ENCODE measurements around the gene YIPF1.
"Not testable (repeated sequence)": the region's sequence is repeated elsewhere in the genome, so short reads cannot be mapped to it uniquely, and the experiment has no call there.

The YIPF1 gene

GRCh38 chr1:53837924-53838653 is 51.5 kb downstream of the YIPF1 start, which contains the start of gene NDC1:
NDC1 (minus strand) TSS chr1:53838296; CDS start chr1:53838261, 35 bp downstream.
- DNase-seq (ENCODE audit: low spot score): peak; percentile 95

DNA sequence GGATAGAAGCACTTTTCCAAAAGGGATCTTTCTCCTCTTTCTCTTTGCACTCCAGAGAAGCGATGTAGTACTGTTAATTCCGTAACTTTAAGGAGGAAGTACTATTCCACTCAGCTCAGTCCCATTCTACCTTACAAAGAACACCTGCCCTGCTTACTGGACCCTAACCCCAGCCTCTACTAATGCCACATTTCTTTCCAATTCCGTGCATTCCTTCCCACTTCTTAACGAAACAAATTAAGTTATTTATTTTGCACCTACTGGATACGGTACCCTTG is 52.0 kb downstream of the YIPF1 start:
- DNase-seq (ENCODE audit: low spot score): no peak

DNA sequence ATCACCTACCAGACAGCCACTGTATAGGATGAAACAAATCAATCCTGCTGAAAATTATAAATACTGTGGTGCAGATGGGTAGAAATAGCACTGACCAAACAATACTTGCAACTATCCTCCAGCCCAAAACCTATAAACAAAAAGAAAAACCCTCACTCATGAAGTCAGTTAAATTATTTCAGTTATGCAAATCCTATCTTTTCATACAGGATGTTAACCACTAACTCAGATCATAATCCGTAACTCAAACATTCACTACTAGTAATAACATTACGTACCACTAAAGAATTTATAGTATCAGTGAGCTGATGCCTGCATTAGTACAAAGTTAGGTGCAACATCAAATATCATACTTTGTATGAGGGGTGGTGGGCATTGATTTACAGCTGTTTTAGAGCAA is 54.1 kb downstream of the YIPF1 start:
- no peak for DNase-seq (ENCODE audit: low spot score)

DNA sequence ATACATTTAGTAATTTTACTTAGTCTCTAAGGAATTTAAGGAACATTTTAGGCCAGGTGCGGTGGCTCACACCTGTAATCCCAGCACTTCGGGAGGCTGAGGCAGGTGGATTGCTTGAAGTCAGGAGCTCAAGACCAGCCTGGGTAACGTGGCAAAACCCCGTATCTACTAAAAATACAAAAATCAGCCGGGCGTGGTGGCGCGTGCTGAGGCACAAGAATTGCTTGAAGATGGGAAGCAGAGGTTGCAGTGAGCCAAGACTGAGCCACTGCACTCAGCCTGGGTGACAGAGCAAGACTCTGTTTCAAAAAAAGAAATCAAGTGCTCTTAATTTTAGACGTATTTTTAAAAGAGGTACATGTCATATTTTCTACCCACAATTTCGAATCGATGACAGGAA is 54.8 kb downstream of the YIPF1 start:
- DNase-seq (ENCODE audit: low spot score): no peak

DNA sequence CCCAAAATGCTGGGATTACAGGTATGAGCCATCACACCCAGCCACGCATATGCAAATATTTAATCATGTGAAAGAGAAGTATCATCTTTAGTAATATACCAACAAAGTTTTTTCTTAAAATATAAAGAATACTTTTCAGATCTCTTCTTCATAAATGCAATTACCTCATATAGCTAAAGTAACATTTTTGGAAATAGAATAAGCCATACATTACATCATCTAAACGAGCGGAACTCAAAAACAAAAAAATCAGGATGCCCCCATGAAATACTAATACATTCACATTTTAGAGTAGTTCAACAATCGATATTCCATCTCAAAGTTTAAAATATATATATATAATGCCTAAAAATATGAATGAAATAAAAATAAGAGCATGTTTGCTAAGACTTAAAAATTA is 56.2 kb downstream of the YIPF1 start:
- DNase-seq (ENCODE audit: low spot score): no peak

DNA sequence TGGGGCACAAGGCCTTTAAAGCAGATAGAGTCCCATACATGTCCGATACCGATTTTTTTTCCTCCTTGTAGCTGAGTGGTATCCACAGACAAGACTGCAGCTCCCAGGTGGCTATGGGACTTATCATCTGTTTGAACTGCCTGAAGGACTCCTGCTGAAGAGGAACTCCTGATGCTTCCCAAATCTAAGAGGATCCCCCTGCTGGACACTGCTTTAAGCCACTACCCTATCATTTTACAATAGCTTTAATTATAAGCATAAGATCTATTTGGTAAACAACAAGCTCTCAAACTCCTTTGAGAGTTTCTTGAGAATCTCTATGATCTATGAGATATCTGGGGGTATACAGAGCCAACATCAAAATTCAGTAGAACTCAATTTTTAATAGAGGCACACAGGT is 63.2 kb downstream of the YIPF1 start:
- DNase-seq (ENCODE audit: low spot score): no peak

GRCh38 chr1:53825306-53825705 is 64.3 kb downstream of the YIPF1 start:
- no peak for DNase-seq (ENCODE audit: low spot score)

DNA sequence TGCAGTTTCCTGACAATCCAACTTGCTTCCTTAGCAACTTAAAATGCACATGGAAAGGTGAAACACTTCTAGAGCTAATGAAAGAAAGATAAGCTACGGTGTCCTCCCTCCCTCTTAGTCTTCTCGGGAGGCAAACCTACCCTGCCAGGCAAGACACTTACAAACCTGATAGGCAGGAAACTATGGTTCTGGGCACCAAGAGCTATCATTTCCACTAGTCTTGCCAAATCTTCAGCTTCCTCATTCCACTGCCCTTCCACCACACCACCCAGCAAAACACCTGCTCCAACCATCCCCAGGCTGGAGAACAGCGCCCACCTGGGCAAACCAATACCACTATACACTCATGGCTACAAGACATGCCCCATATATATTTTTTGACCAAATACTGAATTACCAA is 66.7 kb downstream of the YIPF1 start:
- no peak for DNase-seq (ENCODE audit: low spot score)

DNA sequence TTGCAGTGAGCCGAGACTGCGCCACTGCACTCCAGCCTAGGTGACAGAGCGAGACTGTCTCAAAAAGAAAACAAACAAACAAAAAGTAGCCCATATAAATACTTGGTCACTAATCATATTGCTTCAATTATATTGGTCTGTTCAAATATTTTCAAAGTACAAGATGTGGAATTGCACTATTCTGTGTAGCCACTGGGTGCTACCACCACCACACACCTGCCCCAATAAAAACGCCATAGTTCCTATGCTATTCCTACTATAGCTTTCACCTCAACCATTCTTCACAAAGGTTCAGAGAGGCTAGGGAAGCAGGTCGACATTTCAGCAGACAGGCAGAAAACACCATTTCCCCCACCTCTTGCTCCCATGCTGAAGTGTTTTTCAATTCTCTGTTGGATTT is 68.2 kb downstream of the YIPF1 start:
- no peak for DNase-seq (ENCODE audit: low spot score)

GRCh38 chr1:53819387-53819786 is 70.2 kb downstream of the YIPF1 start:
- no peak for DNase-seq (ENCODE audit: low spot score)

GRCh38 chr1:53816584-53816983 is 73.0 kb downstream of the YIPF1 start:
- not testable (repeated sequence) for DNase-seq (ENCODE audit: low spot score)

DNA sequence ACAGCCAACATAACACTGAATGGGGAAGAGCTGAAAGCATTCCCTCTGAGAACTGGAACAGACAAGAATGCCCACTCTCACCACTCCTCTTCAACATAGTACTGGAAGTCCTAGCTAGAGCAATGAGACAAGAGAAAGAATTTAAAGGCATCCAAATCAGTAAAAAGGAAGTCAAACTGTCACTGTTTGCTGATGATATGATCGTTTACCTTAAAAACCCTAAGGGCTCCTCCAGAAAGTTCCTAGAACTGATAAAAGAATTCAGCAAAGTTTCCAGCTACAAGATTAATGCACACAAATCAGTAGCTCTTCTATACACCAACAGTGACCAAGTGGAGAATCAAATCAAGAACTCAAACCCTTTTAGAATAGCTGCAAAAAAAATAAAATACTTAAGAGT is 74.1 kb downstream of the YIPF1 start:
- DNase-seq (ENCODE audit: low spot score): not testable (repeated sequence)

DNA sequence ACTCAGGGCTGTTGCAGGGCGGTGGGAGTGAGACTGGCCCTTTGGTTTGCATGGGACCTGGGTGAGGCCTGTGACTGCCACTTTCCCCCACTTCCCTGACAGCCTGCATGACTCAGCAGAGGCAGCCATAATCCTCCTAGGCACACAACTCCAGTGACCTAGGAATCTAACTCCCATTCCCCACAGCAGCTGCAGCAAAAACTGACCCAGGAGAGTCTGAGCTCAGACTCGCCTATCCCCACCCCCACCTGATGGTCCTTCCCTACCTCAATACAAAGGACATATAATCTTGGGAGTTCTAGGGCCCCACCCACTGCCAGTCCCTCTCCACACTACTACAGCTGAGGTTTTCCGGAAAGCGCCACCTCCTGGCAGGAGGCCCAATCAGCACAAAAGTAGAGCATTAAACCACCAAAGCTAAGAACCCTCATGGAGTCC is 78.2 kb downstream of the YIPF1 start:
- peak; percentile 1 for DNase-seq (ENCODE audit: low spot score)

DNA sequence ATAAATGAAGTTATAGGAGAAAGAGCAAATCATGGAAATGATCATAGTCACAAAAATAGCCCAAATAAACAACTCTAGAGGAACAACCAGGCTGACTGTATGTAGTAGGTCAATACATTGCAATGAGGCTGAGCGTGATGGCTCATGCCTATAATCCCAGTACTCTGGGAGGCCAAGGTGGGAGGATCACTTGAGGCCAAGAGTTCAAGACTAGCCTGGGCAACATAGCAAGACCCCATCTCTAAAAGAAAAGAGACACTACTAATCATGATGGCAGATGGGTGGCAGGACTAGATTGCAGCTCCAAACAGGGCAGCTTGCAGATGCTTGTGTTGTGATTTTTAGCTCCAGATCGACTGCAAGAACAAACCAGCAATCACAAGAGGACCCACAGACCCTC is 79.1 kb downstream of the YIPF1 start:
- no peak for DNase-seq (ENCODE audit: low spot score)

DNA sequence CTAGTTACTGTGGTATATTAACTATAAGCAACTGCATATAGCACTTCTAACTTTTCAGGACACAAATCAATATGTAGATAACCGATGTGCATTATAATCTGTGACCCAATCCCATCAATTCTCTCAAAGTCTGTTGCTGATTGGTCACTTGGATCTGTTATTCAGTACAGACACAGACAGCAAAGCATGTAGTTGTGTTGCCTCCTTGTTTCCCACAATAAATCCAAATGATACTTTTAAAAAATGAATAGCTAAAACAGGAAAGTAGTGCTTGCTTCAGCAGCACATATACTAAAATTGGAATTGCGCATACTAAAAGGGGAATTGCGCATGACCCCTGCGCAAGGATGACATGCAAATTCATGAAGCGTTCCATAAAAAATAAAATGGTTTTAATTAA is 79.6 kb downstream of the YIPF1 start:
- no peak for DNase-seq (ENCODE audit: low spot score)

DNA sequence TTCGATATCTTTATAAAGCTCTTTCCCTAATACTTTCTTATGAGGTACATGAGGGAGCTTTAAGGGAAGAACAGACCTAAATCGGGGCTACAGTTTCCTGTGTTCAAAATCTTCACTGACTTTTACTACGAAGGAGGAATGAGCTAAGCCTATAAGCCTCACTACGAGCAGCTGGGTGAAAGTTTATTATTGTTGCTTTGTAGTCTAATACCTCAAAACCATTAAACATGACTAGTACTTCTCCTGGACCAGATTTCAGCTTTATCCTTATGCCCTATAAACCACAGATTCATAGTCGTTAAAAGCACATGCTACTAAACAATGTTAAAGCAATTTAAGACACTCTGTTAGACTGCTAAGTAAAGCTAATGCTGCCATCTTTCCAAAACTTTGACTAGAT is 81.7 kb downstream of the YIPF1 start:
- no peak for DNase-seq (ENCODE audit: low spot score)

DNA sequence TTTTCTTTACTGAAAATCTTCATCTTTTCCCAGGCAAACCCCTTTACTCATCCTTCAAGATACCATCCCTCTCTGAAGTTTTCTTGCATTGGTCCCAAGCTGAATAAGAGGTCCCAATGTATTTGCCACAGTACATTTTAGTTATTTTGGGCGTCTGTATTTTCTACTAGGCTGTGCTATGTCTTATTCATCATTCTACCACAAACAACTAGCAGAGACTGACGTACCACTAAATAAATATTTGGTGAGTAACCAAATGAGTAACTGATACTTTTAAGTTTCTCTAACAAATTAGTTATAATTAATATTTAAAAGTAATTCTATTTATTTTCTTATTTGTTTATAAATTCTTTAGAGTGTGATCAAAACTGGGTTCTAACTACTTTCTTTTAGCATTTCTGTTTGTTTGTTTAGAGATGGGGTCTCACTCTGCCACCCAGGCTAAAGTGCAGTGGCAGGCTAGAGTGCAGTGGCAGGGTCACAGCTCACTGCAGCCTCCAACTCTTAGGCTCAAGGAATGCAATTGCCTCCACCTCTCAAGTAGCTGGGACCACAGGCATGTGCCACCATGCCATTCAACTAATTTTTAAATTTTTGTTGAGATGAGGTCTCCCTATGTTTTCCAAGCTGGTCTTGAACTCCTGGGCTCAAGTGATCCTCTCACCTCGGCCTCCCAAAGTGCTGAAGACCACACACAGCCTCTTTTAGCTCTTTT is 84.6 kb downstream of the YIPF1 start:
- DNase-seq (ENCODE audit: low spot score): no peak

- no peak for DNase-seq (ENCODE audit: low spot score)
Measured at GRCh38 chr1:53804181-53804580, 85.4 kb downstream of the YIPF1 start.

Measured in LoVo (cell line).